ENCODE results near the gene CIDEC.
"Not testable (repeated sequence)": the region's sequence is repeated elsewhere in the genome, so short reads cannot be mapped to it uniquely, and the experiment has no call there.

Gene CIDEC

DNA sequence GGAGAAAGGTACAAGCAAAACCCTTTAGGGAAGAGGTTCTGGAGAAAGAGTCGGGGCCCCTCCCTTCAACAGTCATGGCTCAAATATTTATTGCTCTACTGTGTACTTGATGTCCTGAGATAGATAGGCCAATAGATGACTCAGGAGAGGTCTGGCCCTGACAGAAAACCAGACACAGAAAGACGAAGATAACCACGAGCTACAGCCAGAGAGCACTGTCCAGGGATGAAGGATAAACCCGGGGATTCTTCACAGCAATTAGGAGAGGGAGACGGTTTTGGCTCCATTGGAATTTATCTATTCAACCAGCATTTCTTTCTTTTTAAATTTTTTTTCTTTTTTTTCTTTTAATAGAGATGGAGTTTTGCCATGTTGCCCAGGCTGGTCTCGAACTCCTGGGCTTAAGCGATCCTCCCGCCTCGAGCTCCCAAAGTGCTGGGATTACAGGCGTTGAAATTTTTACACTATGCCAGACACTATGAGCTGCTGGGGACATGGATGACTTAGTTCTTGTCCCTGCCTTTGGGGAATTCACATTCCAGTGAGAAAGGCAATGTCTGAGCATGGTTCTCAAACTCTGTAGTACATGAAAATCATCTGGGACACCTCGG is 4.6 kb upstream of the CIDEC start:
- no peaks in the 10 kb centered on the region for H3K27me3 ChIP-seq (ENCODE audit: control insufficient read depth, insufficient read depth, low read length)
- no peak overlapping the region for H3K27ac ChIP-seq (ENCODE audit: low read depth, low read length)
- no peaks in the 10 kb centered on the region for H3K36me3 ChIP-seq (ENCODE audit: control insufficient read depth, insufficient read depth, low read length)
- no peak overlapping the region for H3K9ac ChIP-seq (ENCODE audit: low read length)
- no peaks in the 10 kb centered on the region for H3K4me1 ChIP-seq (ENCODE audit: control insufficient read depth, insufficient read depth, low read length)
- no peak overlapping the region for H3K4me3 ChIP-seq (ENCODE audit: low read length)

DNA sequence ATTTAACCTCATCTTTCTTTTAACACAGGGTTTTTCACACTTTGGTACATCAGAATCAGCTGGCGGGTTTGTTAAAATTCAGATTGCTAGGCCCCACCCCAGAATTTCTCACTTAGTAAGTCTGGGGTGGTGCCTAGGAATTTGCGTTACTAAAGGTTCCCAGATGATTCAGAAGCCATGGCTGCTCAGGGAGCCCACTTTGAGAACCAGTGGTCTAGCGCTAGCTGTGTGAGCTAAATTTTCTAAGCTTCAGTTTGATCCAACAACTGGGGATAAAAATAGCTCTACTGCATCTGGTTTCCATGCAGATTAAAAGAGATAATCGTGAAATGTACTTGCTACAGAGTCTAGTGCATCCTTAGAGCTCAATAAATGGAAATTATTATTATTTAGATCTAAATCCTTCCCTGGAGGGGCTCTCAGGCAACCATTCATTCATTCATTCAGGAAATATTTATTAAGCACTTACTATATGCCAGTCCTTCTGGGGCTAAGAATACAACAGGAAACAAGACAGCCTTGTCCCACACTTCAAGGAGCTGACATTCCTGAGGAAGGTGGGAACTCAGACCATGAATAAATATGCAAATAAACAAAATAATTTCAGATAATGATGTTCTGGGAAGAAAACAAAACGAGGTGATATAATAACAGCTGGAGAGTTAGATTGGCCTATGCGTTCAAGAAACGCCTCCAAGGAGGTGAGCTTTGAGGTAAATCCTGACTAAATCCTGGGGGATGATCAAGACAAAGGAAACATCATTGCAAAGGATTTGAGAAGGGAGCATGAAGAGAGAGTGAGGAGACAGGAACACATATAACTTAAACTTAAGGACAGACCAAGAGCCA is 3.9 kb upstream of the CIDEC start:
- no peaks in the 10 kb centered on the region for H3K4me1 ChIP-seq (ENCODE audit: control insufficient read depth, insufficient read depth, low read length)
- H3K27me3 ChIP-seq (ENCODE audit: control insufficient read depth, insufficient read depth, low read length), result no peaks in the 10 kb centered on the region
- no peak overlapping the region for H3K9ac ChIP-seq (ENCODE audit: low read length)
- no peak overlapping the region for H3K27ac ChIP-seq (ENCODE audit: low read depth, low read length)
- H3K4me3 ChIP-seq (ENCODE audit: low read length), result no peak overlapping the region
- no peaks in the 10 kb centered on the region for H3K36me3 ChIP-seq (ENCODE audit: control insufficient read depth, insufficient read depth, low read length)

DNA sequence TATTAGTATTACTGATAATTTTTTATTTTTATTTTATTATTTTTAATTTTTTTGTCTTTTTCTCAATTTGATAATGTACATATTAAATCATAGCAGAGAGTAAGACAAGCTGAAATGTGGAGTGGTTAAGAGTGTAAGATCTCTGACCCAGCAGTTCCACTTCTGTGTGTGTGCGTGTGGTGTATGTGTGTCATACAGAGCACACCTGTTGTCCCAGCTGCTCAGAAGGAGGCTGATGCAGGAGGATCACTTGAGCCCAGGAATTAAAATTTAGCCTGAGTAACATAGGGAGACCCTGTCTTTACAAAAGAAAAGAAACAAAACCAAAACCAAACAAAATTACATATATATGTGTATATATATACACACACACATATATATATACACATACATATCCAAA is 1.4 kb upstream of the CIDEC start:
- Histone ChIP-seq H3K27ac (ENCODE audit: low read depth, low read length) (no peak overlapping the region), H3K27me3 (ENCODE audit: control insufficient read depth, insufficient read depth, low read length) (no peaks in the 10 kb centered on the region), H3K4me1 (ENCODE audit: control insufficient read depth, insufficient read depth, low read length) (no peaks in the 10 kb centered on the region), H3K36me3 (ENCODE audit: control insufficient read depth, insufficient read depth, low read length) (no peaks in the 10 kb centered on the region), H3K9ac (ENCODE audit: low read length) (no peak overlapping the region), H3K4me3 (ENCODE audit: low read length) (no peak overlapping the region)

DNA sequence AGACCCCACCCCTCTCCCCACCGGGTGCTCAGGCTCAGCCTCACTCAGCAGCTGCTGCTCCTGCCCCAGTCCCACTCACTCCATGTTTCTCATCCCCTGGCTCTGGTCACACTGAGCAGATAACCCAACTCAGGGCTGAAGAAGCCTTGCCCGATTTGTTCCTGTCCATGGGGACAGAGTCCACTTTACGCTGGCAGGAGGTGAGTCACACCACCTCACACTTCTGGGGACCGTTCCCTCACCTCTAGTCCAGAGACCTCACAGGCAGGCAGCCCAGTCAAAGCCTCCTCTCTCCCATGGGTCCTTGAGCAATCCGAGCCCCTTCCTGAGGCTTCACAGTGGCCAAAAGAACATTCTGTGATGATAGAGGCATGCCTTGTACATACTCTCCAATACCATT is 1.4 kb downstream of the CIDEC start:
- Histone ChIP-seq H3K27me3 (ENCODE audit: control insufficient read depth, insufficient read depth, low read length) (no peaks in the 10 kb centered on the region), H3K27ac (ENCODE audit: low read depth, low read length) (no peak overlapping the region), H3K4me1 (ENCODE audit: control insufficient read depth, insufficient read depth, low read length) (no peaks in the 10 kb centered on the region), H3K36me3 (ENCODE audit: control insufficient read depth, insufficient read depth, low read length) (no peaks in the 10 kb centered on the region), H3K9ac (ENCODE audit: low read length) (no peak overlapping the region), H3K4me3 (ENCODE audit: low read length) (no peak overlapping the region)

DNA sequence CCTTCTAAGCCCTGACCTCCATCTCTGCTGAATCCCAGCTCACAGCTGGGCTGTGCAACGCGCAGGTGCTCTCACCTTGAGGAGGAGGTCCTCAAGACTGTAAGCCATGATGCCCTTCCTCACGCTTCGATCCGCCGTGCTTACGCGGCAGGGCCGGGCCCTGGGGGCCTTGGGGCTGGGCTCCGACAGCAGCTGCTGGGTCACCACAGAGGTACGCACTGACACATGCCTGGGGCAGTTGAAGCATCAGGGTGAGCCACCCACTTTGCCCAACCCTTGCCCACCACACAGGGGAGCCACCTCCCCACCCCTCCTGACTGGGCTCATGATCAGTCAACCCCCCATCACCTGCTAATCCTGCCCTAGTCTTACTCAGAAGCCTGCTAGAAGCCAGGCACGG is 3.1 kb downstream of the CIDEC start:
- no peak overlapping the region for H3K9ac ChIP-seq (ENCODE audit: low read length)
- H3K27me3 ChIP-seq (ENCODE audit: control insufficient read depth, insufficient read depth, low read length), result no peaks in the 10 kb centered on the region
- no peaks in the 10 kb centered on the region for H3K36me3 ChIP-seq (ENCODE audit: control insufficient read depth, insufficient read depth, low read length)
- H3K4me3 ChIP-seq (ENCODE audit: low read length), result no peak overlapping the region
- no peak overlapping the region for H3K27ac ChIP-seq (ENCODE audit: low read depth, low read length)
- no peaks in the 10 kb centered on the region for H3K4me1 ChIP-seq (ENCODE audit: control insufficient read depth, insufficient read depth, low read length)

DNA sequence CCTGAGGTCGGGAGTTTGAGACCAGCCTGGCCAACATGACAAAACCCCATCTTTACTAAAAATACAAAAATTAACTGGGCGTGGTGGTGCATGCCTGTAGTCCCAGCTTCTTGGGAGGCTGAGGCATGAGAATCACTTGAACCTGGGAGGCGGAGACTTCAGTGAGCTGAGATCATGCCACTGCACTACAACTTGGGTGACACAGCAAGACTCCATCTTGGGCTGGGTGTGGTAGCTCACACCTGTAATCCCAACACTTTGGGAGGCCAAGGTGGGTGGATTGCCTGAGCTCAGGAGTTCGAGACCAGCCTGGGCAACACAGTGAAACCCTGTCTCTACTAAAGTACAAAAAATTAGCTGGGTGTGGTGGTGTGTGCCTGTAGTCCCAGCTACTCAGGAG is 3.8 kb downstream of the CIDEC start:
- not testable (repeated sequence) for H3K4me1 ChIP-seq (ENCODE audit: control insufficient read depth, insufficient read depth, low read length); H3K27me3 ChIP-seq (ENCODE audit: control insufficient read depth, insufficient read depth, low read length); H3K27ac ChIP-seq (ENCODE audit: low read depth, low read length); H3K9ac ChIP-seq (ENCODE audit: low read length); H3K36me3 ChIP-seq (ENCODE audit: control insufficient read depth, insufficient read depth, low read length); H3K4me3 ChIP-seq (ENCODE audit: low read length)

DNA sequence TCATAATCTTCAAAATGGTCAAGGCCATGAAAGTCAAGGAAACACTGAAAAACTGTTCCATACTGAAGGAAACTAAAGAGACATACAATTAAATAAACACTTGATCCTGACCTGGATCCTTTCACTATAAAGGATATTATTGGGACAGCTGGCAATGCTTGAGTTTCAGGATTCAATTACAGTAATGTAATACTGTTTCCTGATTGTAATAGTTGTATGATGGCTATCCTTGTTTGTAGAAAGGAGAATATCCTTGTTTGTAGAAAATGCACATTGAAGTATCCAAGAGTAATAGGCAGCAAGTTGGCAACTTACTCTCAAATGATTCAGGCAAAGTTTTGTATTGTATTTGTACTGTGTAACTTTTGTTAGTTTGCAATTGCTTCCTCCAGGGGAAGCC is 4.6 kb downstream of the CIDEC start:
- Histone ChIP-seq H3K36me3 (ENCODE audit: control insufficient read depth, insufficient read depth, low read length) (no peaks in the 10 kb centered on the region), H3K27ac (ENCODE audit: low read depth, low read length) (no peak overlapping the region), H3K27me3 (ENCODE audit: control insufficient read depth, insufficient read depth, low read length) (no peaks in the 10 kb centered on the region), H3K4me3 (ENCODE audit: low read length) (no peak overlapping the region), H3K4me1 (ENCODE audit: control insufficient read depth, insufficient read depth, low read length) (no peaks in the 10 kb centered on the region), H3K9ac (ENCODE audit: low read length) (no peak overlapping the region)

DNA sequence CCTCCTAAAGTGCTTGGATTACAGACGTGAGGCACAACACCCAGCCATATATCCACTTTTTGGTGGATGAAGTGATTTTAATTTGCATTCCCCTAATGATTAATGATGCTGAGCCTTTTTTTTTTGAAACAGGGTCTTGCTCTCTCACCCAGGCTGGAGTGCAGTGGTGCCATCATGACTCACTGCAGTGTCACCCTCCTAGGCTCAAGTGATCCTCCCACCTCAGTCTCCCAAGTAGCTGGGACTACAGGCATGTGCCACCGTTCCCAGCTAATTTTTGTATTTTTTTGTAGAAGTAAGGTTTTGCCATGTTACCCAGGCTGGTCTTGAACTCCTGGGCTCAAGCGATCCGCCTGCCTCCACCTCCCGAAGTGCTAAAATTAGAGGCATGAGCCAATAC is 8.0 kb downstream of the CIDEC start:
- not testable (repeated sequence) for H3K27me3 ChIP-seq (ENCODE audit: control insufficient read depth, insufficient read depth, low read length); H3K36me3 ChIP-seq (ENCODE audit: control insufficient read depth, insufficient read depth, low read length)

DNA sequence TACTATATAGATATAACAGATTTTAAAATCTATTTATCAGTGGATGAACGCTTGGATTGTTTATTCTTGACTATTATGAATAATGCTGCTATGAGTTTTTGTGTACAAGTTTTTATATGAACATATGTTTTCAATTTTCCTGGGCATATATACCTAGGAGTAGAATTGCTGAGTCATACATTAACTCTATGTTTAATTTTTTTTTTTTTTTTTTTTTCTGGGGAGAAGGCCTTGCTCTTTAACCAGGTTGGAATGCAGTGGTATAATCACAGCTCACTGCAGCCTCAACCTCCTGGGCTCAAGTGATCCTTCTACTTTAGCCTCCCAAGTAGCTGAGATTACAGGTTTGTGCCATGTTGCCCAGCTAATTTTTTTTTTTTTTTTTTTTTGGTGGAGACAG is 9.1 kb downstream of the CIDEC start:
- H3K4me3 ChIP-seq (ENCODE audit: low read length), result no peak overlapping the region

More for the DNA sequence above, 8.0 kb downstream of the CIDEC start:
- not testable (repeated sequence) for H3K4me3 ChIP-seq (ENCODE audit: low read length); H3K4me1 ChIP-seq (ENCODE audit: control insufficient read depth, insufficient read depth, low read length); H3K27ac ChIP-seq (ENCODE audit: low read depth, low read length); H3K9ac ChIP-seq (ENCODE audit: low read length)

DNA sequence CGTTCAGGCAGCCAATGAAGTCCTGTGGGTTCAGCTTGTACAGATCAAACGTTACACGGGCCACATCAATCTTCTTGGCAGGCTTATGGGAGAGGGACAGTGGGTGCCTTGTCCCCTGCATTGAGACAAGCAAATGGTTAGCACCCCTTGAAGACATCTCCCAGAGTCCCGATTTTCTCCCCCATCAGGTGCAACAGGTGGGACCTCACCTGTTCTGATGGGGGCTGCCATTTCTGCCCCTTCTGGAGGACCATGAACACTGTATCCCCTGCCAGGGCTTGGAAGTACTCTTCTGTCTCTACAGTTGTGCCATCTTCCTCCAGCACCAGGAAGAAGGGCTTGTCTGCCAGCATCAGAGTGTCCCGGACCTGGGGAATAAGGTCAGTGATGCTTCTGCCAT is 10.1 kb downstream of the CIDEC start:
- H3K9ac ChIP-seq (ENCODE audit: low read length), result no peak overlapping the region
- H3K36me3 ChIP-seq (ENCODE audit: control insufficient read depth, insufficient read depth, low read length), result no peaks in the 10 kb centered on the region
- peaks cover 13% of the 10 kb centered on the region for H3K4me1 ChIP-seq (ENCODE audit: control insufficient read depth, insufficient read depth, low read length)
- H3K27me3 ChIP-seq (ENCODE audit: control insufficient read depth, insufficient read depth, low read length), result no peaks in the 10 kb centered on the region
- no peak overlapping the region for H3K4me3 ChIP-seq (ENCODE audit: low read length)
- no peak overlapping the region for H3K27ac ChIP-seq (ENCODE audit: low read depth, low read length)

More for the DNA sequence above, 9.1 kb downstream of the CIDEC start:
- Histone ChIP-seq H3K9ac (ENCODE audit: low read length) (no peak overlapping the region), H3K36me3 (ENCODE audit: control insufficient read depth, insufficient read depth, low read length) (no peaks in the 10 kb centered on the region), H3K27me3 (ENCODE audit: control insufficient read depth, insufficient read depth, low read length) (no peaks in the 10 kb centered on the region), H3K4me1 (ENCODE audit: control insufficient read depth, insufficient read depth, low read length) (peaks cover 7% of the 10 kb centered on the region), H3K27ac (ENCODE audit: low read depth, low read length) (no peak overlapping the region)

DNA sequence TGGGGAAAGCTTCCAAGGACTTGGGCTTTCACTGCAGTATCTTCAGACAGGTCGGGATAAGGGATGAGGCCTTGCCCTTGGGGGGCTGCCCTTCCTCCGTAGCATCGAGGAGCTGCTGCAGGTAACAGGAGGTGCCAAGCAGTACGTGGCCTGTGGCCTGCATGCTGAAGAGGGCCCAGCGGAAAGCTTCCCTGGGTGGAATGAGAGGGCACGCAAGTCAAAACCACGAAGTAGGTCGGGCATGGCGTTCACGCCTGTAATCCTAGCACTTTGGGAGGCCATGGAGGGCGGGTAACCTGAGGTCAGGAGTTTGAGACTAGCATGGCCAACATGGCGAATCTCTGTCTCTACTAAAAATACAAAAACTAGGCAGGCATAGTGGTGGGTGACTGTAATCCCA is 12.9 kb downstream of the CIDEC start:
- Histone ChIP-seq H3K9ac (ENCODE audit: low read length) (no peak overlapping the region), H3K4me3 (ENCODE audit: low read length) (no peak overlapping the region), H3K27ac (ENCODE audit: low read depth, low read length) (peak overlapping the region; percentile 89), H3K27me3 (ENCODE audit: control insufficient read depth, insufficient read depth, low read length) (no peaks in the 10 kb centered on the region), H3K36me3 (ENCODE audit: control insufficient read depth, insufficient read depth, low read length) (no peaks in the 10 kb centered on the region), H3K4me1 (ENCODE audit: control insufficient read depth, insufficient read depth, low read length) (peaks cover 22% of the 10 kb centered on the region)

DNA sequence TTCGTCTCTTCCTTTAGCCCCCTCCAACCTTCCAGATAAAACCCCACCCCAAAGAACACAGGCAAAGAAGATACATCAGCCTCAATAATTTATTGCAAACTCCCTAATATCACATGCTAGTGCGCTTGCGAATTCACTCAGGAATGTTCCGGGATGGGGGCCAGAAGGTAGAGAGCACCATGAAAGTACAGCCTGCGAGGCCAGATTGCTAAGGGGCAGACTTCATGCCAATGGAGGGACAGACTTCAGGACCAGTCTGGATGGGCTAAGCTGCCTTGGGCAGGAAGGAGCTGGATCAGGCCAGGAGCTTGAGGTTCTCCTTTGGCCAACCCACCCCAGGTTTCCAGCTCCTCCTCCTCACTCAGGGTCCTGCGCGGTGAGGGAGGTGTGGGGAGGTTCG is 13.4 kb downstream of the CIDEC start:
- Histone ChIP-seq H3K36me3 (ENCODE audit: control insufficient read depth, insufficient read depth, low read length) (no peaks in the 10 kb centered on the region), H3K27ac (ENCODE audit: low read depth, low read length) (peak overlapping the region; percentile 89), H3K27me3 (ENCODE audit: control insufficient read depth, insufficient read depth, low read length) (no peaks in the 10 kb centered on the region), H3K9ac (ENCODE audit: low read length) (no peak overlapping the region), H3K4me3 (ENCODE audit: low read length) (no peak overlapping the region), H3K4me1 (ENCODE audit: control insufficient read depth, insufficient read depth, low read length) (peaks cover 22% of the 10 kb centered on the region)

DNA sequence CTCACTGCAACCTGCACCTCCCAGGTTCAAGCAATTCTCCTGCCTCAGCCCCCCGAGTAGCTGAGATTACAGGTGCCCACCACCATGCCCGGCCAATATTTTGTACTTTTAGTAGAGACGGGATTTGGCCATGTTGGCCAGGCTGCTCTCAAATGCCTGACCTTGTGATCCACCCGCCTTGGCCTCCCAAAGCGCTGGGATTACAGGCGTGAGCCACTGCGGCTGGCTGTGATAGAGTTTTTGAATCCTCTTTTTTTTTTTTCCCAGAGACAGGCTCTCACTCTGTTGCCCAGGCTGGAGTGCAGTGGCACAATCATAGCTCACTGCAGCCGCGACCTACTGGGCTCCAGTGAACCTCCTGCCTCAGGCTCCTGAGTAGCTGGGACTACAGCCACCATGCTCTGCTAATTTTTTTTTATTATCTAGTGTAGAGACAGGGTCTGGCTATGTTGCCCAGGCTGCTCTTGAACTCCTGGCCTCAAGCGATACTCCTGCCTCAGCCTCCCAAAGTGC is 14.9 kb downstream of the CIDEC start:
- H3K4me1 ChIP-seq (ENCODE audit: control insufficient read depth, insufficient read depth, low read length), result peaks cover 22% of the 10 kb centered on the region
- H3K27ac ChIP-seq (ENCODE audit: low read depth, low read length), result peak overlapping the region; percentile 89
- not testable (repeated sequence) for H3K27me3 ChIP-seq (ENCODE audit: control insufficient read depth, insufficient read depth, low read length); H3K9ac ChIP-seq (ENCODE audit: low read length); H3K36me3 ChIP-seq (ENCODE audit: control insufficient read depth, insufficient read depth, low read length); H3K4me3 ChIP-seq (ENCODE audit: low read length)

All from rectal smooth muscle tissue (tissue), 1 donor.